GM19239 (cell line): ENCODE data around the gene NUP133.
"Not testable (repeated sequence)": the region's sequence is repeated elsewhere in the genome, so short reads cannot be mapped to it uniquely, and the experiment has no call there.

Experiments
- DNase-seq: peaks from one replicate; pipeline ENCODE4 v3.0.0; 2011; ENCODE audit warnings: low spot score; ENCODE audit not compliant: insufficient read length
- FAIRE-seq: peaks from 2 replicates; lab custom pipeline; 2011; peaks lifted over from hg19 to GRCh38; lab: Jason Lieb, UNC

Gene NUP133

GRCh38 chr1:229428256-229428655 lies 79.9 kb downstream of the NUP133 start:
- no peak for FAIRE-seq

DNA sequence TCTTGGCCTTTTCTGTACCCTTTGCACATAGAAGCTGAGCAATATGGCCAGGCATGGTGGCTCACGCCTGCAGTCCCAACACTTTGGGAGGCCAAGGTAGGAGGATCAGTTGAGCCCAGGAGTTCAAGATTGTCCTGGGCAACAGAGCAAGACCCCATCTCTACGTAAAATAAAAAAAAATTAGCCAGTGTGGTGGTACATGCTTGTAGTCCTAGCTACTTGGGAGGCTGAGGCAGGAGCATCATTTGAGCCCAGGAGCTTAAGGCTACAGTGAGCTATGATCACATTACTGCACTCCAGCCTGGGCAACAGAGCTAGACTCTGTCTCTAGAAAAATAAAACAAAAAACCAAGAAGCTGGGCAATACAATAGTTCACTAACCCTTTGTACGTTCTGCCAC lies 80.6 kb downstream of the NUP133 start:
- DNase-seq = no peak
- FAIRE-seq = no peak

More at GRCh38 chr1:229428256-229428655, 79.9 kb downstream of the NUP133 start:
- no peak for DNase-seq

DNA sequence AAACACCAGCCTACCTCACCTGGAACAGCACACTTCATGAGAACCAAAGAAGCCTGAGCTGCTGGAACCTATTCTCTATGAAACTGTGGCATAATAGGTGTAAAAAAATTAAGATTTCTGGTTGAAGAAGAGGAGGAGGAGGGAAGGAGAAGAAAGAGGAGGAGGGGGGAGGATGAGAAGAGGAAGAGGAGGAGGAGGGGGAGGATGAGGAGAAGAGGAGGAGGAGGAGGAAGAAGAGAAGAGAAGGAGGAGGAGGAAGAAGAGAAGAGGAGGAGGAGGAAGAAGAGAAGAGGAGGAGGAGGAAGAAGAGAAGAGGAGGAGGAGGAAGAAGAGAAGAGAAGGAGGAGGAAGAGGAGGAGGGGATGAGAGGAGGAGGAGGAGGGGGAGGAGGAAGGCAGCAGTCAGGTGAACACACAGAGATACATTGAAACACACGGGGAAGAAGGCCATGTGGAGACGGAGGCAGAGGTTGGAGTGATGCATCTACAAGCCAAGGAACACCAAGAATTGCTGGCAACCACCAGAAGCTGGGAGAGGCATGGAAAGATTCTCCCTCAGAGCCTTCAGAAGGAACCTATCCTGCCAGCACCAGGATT lies 82.5 kb downstream of the NUP133 start:
- FAIRE-seq = no peak
- DNase-seq = no peak

GRCh38 chr1:229420765-229421164 lies 87.4 kb downstream of the NUP133 start:
- no peak for FAIRE-seq

DNA sequence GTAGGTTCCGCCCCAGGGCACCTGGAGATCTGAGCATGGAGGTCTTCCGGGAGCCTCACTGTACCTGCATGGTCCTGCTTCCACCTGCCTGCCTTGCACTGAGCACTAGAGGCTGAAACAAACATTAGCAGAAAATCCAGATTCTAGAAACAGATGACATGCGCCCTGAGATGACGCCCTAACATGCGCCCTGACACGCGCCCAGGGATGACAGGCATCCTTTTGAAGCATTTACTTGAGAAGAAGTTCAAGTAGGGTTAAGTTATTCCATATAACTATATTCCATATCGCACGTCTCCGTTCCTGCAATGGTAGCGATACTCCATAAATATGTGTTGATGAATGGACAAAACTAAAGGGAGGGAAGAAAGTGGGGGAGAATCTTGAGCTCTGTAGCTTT lies 87.9 kb downstream of the NUP133 start:
- DNase-seq (no peak), FAIRE-seq (no peak)

More at GRCh38 chr1:229420765-229421164, 87.4 kb downstream of the NUP133 start:
- DNase-seq = no peak

GRCh38 chr1:229418586-229418985 lies 89.6 kb downstream of the NUP133 start:
- FAIRE-seq, DNase-seq: not testable (repeated sequence)

- DNase-seq, FAIRE-seq: not testable (repeated sequence)
Measured at GRCh38 chr1:229412810-229413209, 95.3 kb downstream of the NUP133 start.

DNA sequence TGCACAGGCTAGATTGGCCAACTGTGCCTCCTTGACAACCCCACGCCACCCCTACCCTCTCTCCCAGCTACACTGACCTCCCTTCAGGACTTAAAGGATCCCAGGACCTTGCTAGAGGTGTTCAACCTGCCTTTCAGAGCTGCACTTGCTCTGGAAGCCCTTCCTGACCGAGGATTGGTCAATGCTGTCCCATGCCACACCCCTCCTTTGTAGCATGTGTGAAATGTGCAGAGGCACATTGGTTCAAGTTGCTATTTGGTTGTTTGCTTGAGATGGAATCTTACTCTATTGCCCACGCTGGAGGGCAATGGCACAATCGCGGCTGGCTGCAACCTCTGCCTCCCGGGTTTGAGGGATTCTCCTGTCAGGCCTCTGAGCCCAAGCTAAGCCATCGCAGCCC lies 96.1 kb downstream of the NUP133 start:
- no peak for DNase-seq
- FAIRE-seq = no peak

DNA sequence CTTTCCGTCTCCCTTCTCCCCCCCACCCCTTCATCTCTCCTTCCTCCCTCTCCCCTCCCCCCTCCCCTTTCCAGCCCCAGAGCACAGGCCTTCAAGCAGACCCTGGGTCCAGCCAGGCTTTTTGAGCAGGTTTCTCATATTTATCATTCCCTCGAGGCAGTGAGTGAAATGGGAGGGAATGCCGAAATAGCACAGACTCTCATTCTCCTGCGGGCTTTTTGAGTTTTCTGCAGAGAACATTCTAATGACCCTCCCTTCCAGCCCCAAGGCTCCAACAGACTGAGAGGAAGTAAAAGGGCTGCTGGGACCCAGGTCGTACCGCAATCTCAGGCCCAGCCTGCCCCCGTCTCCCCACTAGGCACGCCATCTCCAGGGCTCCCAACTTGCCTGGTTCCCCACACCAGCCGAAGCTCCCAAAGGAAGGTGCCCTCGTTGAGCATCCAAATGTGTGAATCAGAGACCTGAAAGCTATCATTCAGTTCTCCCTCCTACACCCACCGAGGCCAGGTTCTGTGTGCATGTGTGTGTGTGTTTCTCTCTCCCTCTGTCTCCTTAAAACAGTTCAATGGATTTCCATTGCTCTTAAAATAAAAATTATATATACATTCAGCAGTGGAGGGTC lies 96.6 kb downstream of the NUP133 start:
- FAIRE-seq = no peak
- DNase-seq = no peak

GRCh38 chr1:229410692-229411433 lies 97.3 kb downstream of the NUP133 start:
- DNase-seq (no peak), FAIRE-seq (no peak)

DNA sequence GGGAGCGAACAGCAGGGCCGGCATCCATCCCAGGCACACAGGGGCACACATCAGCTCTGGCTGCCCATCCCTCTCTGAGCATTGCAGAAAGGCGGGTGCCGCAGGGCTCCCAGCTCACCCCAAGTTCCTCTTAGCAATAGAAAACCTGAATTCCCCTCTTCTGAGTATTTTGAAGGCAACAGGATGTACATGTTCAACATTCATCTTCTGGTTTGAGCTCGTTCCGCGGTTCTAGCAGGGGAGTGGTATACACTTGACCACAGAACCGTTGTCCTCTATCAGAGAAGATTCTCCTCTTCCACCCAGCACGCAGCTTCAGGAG lies 97.8 kb downstream of the NUP133 start:
- FAIRE-seq (no peak), DNase-seq (no peak)

DNA sequence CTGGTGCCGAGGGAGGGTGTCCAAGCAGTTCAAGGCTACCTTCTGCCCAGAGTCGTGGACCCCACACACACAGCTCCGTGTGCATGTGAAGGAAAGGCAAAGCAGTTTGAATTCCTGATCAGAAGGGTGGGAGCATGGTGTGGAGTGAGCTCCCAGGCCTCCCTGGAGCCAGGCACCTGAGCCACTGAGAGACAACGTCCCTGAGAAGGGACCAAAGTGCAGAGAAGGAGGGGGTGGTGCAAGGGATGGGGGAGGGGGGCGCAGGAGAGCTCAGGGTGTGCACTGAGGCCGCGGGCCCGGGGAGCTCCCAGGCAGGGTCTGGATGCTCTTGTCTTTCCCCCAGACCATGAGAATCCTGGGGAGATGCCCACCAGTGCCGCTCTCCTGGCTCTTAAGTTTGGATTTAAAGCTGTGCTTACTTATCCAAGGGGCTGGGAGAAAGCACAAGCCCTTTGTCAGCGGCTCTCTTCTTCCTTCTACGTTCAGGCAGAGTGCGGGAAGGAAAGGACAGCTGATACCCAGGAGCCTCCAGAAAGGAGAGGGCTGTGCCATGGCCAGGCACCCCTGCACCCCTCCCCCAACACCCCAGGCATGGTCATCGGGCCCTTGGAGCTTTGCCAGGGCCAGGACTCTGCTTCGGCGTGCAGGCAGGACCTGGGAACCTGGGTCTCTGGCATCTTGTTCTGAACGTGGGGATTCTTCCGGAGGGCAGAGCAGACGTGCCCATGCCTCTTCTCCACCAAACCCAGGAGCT lies 98.3 kb downstream of the NUP133 start:
- DNase-seq = no peak
- no peak for FAIRE-seq

- no peak for FAIRE-seq
- no peak for DNase-seq
Measured at GRCh38 chr1:229408458-229409037, 99.6 kb downstream of the NUP133 start.

- no peak for DNase-seq
- no peak for FAIRE-seq
Measured at GRCh38 chr1:229407206-229408026, 100.7 kb downstream of the NUP133 start.

- DNase-seq (no peak), FAIRE-seq (no peak)
Measured at GRCh38 chr1:229406798-229407197, 101.3 kb downstream of the NUP133 start.

DNA sequence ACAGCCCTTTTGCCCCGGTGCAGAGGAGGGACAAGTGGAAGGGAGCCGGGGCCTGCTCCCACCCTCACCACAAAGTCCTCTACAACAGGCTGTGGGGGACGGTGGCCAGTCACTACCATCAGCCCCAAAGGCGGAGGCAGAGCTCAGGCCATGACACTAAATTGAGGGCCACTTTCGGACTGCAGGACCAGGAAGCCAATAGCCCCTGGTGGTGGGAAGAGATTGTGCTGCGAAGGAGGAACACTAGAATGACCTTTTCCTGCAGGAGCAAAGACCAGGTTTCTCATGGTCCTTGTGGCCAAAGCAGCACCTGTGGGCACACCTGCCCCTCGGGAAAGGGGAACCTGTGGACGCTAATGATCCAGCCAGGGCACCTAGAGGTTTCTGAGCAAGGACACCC lies 104.6 kb downstream of the NUP133 start:
- DNase-seq (no peak), FAIRE-seq (no peak)

DNA sequence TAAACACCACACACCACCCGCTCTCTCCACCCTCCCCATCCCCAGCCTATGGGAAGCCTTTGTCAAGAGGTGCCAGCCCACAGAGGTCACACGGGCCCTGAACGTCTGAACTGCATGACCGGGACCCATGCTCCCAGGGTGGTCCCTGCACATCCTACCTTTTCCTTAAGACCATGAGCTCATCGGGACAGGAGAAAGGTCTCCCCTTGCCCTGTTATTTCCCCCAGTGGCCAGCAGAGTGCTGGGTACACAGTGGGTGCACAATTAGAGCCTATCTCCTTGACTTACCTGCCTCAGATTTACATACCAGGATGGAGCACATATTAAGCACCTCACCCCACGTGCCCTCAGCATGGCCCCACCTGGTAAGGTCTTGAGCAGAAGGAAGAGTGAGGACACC lies 105.1 kb downstream of the NUP133 start:
- DNase-seq = no peak
- FAIRE-seq = no peak

DNA sequence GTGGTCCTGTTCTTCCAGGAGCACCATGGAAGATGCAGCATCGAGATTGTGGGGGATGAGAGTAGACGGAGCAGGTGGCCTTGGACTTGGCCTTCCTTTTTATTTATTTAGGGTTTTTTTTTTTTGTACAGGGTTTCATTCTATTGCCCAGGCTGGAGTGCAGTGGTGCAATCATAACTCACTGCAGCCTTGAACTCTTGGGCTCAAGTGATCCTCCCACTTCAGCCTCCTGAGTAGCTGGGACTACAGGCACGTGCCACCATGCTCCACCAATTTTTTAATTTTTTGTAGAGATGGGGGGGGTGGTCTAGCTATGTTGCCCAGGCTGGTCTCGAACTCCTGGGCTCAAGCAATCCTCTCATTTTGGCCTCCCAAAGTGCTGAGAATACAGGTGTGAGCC lies 105.8 kb downstream of the NUP133 start:
- FAIRE-seq, DNase-seq: not testable (repeated sequence)

- FAIRE-seq (no peak), DNase-seq (no peak)
Measured at GRCh38 chr1:229397762-229398161, 110.4 kb downstream of the NUP133 start.
